Measurements from ENCODE around the gene CD2.

Gene CD2

DNA sequence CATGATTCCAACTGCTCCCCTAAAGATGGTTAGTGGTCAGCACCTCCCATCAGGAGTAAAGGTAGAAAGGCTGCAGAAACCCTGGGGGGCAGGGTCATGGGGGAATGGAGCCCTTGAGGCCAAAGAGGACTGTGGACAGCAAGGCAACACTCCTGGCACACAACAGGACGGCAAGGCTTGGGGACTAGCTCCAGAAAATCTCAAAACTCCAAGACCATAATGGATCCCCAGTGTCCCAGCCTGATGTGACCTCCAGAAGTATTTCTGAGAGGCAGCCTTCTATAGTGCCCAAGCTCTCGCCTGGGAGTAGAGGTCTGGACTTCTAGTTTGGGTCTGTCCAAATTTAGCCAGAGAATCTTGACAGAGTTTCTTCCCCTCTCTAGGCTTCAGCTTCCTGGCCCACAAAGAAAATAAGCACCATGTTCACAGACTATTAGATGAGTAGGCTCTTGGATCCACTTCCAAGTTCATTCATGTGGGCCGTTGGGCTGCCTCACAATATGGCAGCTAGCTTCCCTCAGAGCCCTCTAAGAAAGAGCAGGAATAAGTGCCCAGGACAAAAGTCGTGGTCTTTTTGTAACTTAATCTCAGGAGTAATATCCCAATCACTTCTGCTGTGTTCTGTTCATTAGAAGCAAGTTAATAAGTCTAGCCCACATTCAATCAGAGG, 6.9 kb downstream of the CD2 start:
- no peak for DNase-seq

- DNase-seq, result no peak
Measured at GRCh38 chr1:116762281-116762680, 8.1 kb downstream of the CD2 start.

GRCh38 chr1:116762781-116763115, 8.5 kb downstream of the CD2 start:
- no peak for DNase-seq

GRCh38 chr1:116763116-116763786, 9.0 kb downstream of the CD2 start:
- no peak for DNase-seq

DNA sequence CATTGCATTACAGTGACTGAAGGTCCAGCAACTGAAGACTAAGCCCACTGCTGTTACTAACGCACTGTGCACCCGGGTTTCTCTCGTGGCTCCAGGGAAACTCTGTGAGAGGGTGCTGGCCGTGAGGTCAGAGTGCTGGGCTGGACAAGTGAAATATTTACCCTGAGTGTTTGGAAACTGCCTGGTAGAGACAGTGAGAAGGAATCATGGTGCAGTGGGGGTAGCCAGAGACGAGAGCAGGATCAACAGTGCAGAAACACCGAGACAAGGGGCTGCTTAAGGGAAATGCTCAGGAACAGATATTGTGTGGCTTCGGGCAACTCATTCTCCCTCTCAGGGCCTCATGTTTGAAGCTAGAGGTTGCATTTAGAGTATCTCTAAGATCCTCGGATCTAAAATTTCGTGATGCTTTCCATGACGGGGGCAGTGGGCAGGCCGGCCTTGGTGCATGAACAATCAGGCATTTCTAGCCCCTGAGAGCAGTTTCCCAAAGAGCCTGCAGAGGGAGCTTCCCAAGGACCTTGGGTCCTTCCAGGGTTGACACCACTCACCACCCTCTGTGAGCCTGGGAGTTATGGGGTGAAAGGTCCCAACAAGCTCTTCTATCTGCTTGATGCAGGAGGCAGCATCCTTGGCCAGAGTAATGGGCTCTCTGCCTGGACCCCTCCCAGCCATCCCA, 9.7 kb downstream of the CD2 start:
- no peak for DNase-seq

DNA sequence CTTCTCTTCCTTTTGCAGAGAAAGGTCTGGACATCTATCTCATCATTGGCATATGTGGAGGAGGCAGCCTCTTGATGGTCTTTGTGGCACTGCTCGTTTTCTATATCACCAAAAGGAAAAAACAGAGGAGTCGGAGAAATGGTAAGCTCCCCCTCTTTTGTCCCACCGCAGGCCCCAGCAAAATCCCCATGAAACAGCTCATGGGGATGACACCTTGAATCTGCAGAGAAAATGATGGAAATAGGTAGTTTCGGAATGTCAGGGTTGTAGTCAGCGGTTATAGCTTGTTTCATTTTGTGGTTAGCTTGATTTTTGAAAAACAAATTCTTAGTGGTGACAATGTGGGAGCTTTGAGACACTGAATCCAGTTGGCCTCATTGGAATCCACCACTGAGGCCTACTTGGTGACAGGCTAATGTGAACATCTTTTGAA, 10.3 kb downstream of the CD2 start:
- no peak for DNase-seq

DNA sequence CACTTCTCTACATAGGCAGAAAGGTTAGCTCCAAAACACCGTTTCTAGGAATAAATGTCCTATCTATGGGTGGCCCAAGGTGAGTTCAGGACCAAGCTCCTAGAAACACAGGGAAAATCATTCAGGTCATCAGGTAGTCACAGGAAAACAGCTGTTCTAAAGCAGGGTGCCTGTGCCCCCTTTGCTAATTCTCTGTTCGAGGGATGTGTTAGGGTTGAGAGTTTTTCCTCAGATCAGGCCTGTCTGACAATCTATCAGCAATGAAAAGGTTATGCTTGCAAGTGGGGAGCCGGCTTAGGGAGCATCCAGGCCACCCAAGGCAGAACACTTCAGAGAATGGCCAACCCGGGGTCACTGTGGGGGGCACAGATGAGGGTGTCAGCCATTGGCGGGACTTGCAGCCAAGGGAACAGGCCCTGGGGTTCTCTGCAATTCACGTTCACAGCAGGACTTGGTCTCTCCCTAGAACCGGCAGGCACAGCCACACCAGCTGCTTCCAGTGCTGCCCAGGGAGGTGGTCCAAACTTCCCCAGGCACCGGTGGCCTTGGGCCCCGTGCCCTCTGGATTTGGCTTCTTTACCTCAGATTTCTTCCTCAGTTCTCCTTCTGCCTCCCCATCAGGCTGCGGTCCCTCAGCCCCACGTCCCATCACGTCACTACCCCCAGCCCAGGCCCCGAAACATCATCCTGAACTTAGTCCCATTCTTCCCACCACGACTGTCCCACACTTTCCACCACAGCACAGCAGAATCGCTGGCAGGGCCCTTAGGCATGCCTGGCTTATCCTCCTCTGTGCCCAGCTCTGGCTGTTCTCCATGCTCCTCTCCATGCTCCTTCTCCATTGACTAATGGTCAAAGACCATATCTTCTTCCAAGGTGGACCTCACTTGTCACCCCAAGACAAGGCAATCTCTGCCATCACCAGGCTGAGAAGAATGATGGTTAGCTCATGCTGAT, 11.0 kb downstream of the CD2 start:
- DNase-seq, result no peak

DNA sequence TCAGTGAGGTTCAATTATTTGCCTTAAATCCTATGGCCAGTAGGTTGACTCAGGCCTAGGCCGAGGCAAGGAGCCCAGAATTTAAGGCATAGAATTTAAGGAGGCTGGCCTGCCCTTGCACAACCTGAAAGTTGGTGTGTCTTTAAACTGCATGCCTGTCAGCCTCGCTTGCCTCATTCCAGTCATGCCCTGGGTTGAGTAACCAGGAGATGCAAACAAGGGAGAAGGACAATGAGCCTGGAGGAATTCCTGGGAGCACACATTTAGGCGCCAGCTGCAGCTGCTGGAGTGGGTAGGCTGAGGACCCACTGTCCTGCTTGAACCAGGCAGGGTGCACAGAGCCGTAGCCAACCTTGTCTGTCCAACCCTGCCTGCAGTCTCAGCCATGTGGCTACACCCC, 11.7 kb downstream of the CD2 start:
- DNase-seq, result no peak

- no peak for DNase-seq
Measured at GRCh38 chr1:116766616-116767469, 12.6 kb downstream of the CD2 start.

- no peak for DNase-seq
Measured at GRCh38 chr1:116767782-116768382, 13.7 kb downstream of the CD2 start.

DNA sequence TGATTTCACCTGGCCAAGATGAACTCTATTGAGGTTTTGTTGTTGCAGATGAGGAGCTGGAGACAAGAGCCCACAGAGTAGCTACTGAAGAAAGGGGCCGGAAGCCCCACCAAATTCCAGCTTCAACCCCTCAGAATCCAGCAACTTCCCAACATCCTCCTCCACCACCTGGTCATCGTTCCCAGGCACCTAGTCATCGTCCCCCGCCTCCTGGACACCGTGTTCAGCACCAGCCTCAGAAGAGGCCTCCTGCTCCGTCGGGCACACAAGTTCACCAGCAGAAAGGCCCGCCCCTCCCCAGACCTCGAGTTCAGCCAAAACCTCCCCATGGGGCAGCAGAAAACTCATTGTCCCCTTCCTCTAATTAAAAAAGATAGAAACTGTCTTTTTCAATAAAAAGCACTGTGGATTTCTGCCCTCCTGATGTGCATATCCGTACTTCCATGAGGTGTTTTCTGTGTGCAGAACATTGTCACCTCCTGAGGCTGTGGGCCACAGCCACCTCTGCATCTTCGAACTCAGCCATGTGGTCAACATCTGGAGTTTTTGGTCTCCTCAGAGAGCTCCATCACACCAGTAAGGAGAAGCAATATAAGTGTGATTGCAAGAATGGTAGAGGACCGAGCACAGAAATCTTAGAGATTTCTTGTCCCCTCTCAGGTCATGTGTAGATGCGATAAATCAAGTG, 14.3 kb downstream of the CD2 start:
- no peak for DNase-seq

- no peak for DNase-seq
Measured at GRCh38 chr1:116769104-116769452, 14.8 kb downstream of the CD2 start.

DNA sequence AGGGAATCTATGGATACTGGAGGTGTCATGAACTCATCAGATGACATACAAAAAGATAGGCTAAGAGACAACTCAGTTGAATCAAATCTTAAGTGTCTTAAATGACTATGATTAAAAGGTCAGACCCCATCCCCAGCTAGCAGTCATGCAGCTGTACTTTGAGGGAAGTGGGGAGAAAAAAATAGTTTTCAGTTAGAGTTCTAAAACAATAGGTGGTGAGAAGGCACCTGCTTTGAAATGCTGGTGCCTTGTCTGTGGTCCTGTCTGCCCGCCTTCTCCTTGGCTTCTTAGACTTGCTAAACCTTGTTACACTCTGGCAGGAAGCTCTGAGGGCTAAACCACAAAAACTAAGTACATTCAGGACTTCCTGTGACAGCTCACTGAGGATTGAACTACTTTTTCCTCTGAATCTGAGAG, 15.3 kb downstream of the CD2 start:
- DNase-seq, result no peak

- DNase-seq, result no peak
Measured at GRCh38 chr1:116769994-116770393, 15.8 kb downstream of the CD2 start.

GRCh38 chr1:116770625-116771024, 16.4 kb downstream of the CD2 start:
- DNase-seq, result no peak

DNA sequence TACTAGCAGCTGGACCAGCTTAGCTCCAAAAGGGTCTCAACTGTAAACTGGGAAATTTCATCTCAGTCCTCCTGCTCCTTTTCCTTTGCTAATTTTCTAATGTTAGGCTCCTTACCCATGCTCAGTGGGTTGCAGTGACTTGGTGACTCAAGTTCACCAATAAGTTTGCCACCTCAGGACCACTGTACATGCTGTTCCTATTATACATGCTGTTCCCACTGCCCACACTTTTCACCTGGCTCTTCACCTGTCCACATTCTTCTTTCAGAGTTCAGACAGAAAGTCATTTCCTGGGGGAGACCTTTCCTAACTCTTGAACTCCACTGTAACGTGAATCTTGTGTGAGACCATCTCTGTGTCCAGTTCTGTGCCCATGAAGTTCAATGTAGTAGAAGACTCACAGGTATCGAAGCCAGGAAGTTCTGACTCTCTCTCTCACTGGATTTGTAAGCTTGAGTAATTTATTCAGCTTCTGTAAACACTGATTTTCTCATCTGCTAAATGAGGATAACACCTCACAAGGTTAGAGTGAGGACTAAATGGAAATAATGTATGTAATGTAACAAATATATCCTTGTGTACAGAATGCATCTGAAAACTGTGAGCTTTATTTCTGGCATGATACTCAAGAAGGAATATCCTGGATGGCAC, 17.9 kb downstream of the CD2 start:
- no peak for DNase-seq

- no peak for DNase-seq
Measured at GRCh38 chr1:116772648-116773045, 18.4 kb downstream of the CD2 start.

- DNase-seq, result no peak
Measured at GRCh38 chr1:116775116-116775752, 21.0 kb downstream of the CD2 start.

- DNase-seq, result no peak
Measured at GRCh38 chr1:116777831-116778830, 23.9 kb downstream of the CD2 start.

Measured in GOT3 (cell line).